H1 (cell line): ENCODE measurements around the gene OVCH1. TPM values are rescaled to one million over a fixed set of nuclear protein-coding genes. Genes with fewer than 3 reads are reported as not detected.

Source experiments
- CTCF ChIA-PET: fragments of 300-600 bp; sonication (Branson Sonifier 250); formaldehyde crosslinking; loops from one replicate; lab custom pipeline; 2021; ENCODE audit not compliant: partially characterized antibody; lab: Charles Lee
- POLR2A ChIA-PET: fragments of 300-600 bp; sonication (Branson Sonifier 250); formaldehyde crosslinking; loops from one replicate; lab custom pipeline; 2021; ENCODE audit warnings: inconsistent platforms; ENCODE audit not compliant: partially characterized antibody; lab: Charles Lee
- DNase-seq, 2 experiments: peaks; one replicate each; pipeline versions ENCODE4 v3.0.0 to v3.0.0-alpha.2; 2010 to 2022; ENCODE audit warnings: low spot score in 2 of 2, low read depth in 1 of 2, mixed read lengths in 1 of 2
- FAIRE-seq: peaks from 2 replicates; lab custom pipeline; 2011; peaks lifted over from hg19 to GRCh38; lab: Jason Lieb, UNC
- H2AFZ ChIP-seq: 2 replicates; pipeline ENCODE4 v1.8.1; 2012; ENCODE audit warnings: low read length, inconsistent platforms
- H2AK5ac ChIP-seq: 2 replicates; pipeline ENCODE4 v1.6.1; 2013; ENCODE audit warnings: low read depth, low read length
- H2BK120ac ChIP-seq: replicated peaks from 2 replicates; pipeline ENCODE3; 2013; ENCODE audit warnings: low read depth, low read length, inconsistent platforms
- H2BK12ac ChIP-seq: 2 replicates; pipeline ENCODE4 v1.6.1; 2013; ENCODE audit warnings: low read depth, low read length
- H2BK15ac ChIP-seq: 2 replicates; pipeline ENCODE4 v1.6.1; 2013; ENCODE audit warnings: low read length
- H2BK20ac ChIP-seq: 2 replicates; pipeline ENCODE4 v1.6.1; 2013; ENCODE audit warnings: low read length
- H2BK5ac ChIP-seq: 2 replicates; pipeline ENCODE4 v1.6.1; 2013; ENCODE audit warnings: low read depth, low read length
- H3K14ac ChIP-seq: 2 replicates; pipeline ENCODE4 v1.6.1; 2013; ENCODE audit warnings: inconsistent platforms; ENCODE audit not compliant: insufficient read length
- H3K18ac ChIP-seq: 2 replicates; pipeline ENCODE4 v1.6.1; 2013; ENCODE audit warnings: low read length; ENCODE audit errors: extremely low read depth
- H3K23ac ChIP-seq: 2 replicates; pipeline ENCODE4 v1.6.1; 2013; ENCODE audit warnings: inconsistent platforms; ENCODE audit not compliant: insufficient read length
- H3K23me2 ChIP-seq: 2 replicates; pipeline ENCODE4 v1.6.1; 2013; ENCODE audit warnings: low read depth, low read length
- H3K27ac ChIP-seq: 2 replicates; pipeline ENCODE4 v1.6.1; 2011; ENCODE audit warnings: low read depth, low read length, inconsistent platforms
- H3K27me3 ChIP-seq, 4 experiments: replicated peaks in 1 of 4; 1 replicate in 1 of 4; 2 replicates in 3 of 4; pipeline versions ENCODE4 v1.6.1 to v1.8.1; 2011 to 2013; ENCODE audit warnings: low read length in 3 of 4, mild to moderate bottlenecking in 3 of 4, inconsistent platforms in 2 of 4, mixed read lengths in 2 of 4, moderate library complexity in 1 of 4; ENCODE audit not compliant: control insufficient read depth in 3 of 4, insufficient read depth in 3 of 4; ENCODE audit errors: extremely low read depth in 1 of 4
- H3K36me3 ChIP-seq, 4 experiments: 2 replicates each; pipeline versions ENCODE4 v1.6.1 to v1.8.1; 2011 to 2013; ENCODE audit warnings: mild to moderate bottlenecking in 4 of 4, low read length in 3 of 4, moderate library complexity in 2 of 4, control low read depth in 1 of 4, inconsistent platforms in 1 of 4; ENCODE audit not compliant: insufficient read depth in 4 of 4, control insufficient read depth in 2 of 4
- H3K4ac ChIP-seq: replicated peaks from 2 replicates; pipeline ENCODE3; 2013; ENCODE audit warnings: low read length, low read depth, mixed read lengths, inconsistent platforms; ENCODE audit not compliant: insufficient read length
- H3K4me1 ChIP-seq, 4 experiments: replicated peaks in 1 of 4; 1 replicate in 1 of 4; 2 replicates in 3 of 4; pipeline versions ENCODE4 v1.6.1 to v1.8.1; 2011 to 2013; ENCODE audit warnings: low read length in 3 of 4, inconsistent platforms in 2 of 4, mixed read lengths in 1 of 4; ENCODE audit not compliant: insufficient read depth in 4 of 4, control insufficient read depth in 3 of 4
- H3K4me2 ChIP-seq, 2 experiments: 2 replicates each; pipeline versions ENCODE4 v1.6.1 to v1.8.1; 2011 to 2013; ENCODE audit warnings: low read depth in 2 of 2, low read length in 2 of 2, control low read depth in 1 of 2, inconsistent platforms in 1 of 2, mild to moderate bottlenecking in 1 of 2; ENCODE audit not compliant: insufficient read depth in 1 of 2
- H3K4me3 ChIP-seq, 4 experiments: fragments of 200-600, 300-600 bp in 1 of 4; sonication (generic), shearing (Covaris generic), sonication (Bioruptor Twin) in 1 of 4; 2 replicates each; pipeline versions ENCODE4 v1.5.1 to v1.8.1; 2011 to 2016; ENCODE audit warnings: low read length in 4 of 4, low read depth in 3 of 4, control low read depth in 2 of 4, inconsistent platforms in 2 of 4, mild to moderate bottlenecking in 2 of 4, mixed read lengths in 1 of 4, moderate library complexity in 1 of 4; ENCODE audit not compliant: insufficient read depth in 2 of 4; ENCODE audit errors: extremely low read depth in 1 of 4
- H3K56ac ChIP-seq: replicated peaks from 2 replicates; pipeline ENCODE3; 2013; ENCODE audit warnings: low read depth, mild to moderate bottlenecking, mixed read lengths, low read length, inconsistent platforms; ENCODE audit not compliant: insufficient read length
- H3K79me1 ChIP-seq: 2 replicates; pipeline ENCODE4 v1.6.1; 2013; ENCODE audit warnings: low read depth, low read length, control low read depth
- H3K79me2 ChIP-seq, 2 experiments: 2 replicates each; pipeline versions ENCODE4 v1.6.1 to v1.8.1; 2012 to 2013; ENCODE audit warnings: low read length in 2 of 2, mild to moderate bottlenecking in 2 of 2, inconsistent platforms in 1 of 2; ENCODE audit not compliant: insufficient read depth in 2 of 2, control insufficient read depth in 1 of 2
- H3K9ac ChIP-seq, 4 experiments: replicated peaks in 1 of 4; 1 replicate in 1 of 4; 2 replicates in 3 of 4; pipeline versions ENCODE4 v1.6.1 to v1.8.1; 2011 to 2013; ENCODE audit warnings: low read depth in 3 of 4, low read length in 3 of 4, control low read depth in 2 of 4, mild to moderate bottlenecking in 2 of 4, moderate library complexity in 2 of 4, inconsistent platforms in 1 of 4; ENCODE audit errors: extremely low read depth in 1 of 4
- H3K9me3 ChIP-seq, 2 experiments: 2 replicates each; pipeline versions ENCODE4 v1.6.1 to v1.8.1; 2012 to 2013; ENCODE audit warnings: mild to moderate bottlenecking in 2 of 2, moderate library complexity in 2 of 2, control low read depth in 1 of 2, inconsistent platforms in 1 of 2, low read depth in 1 of 2, low read length in 1 of 2, mixed read lengths in 1 of 2; ENCODE audit not compliant: insufficient read depth in 2 of 2
- H4K20me1 ChIP-seq, 2 experiments: replicated peaks in 1 of 2; 2 replicates each; pipeline versions ENCODE3 to v1.8.1; 2011 to 2013; ENCODE audit warnings: inconsistent platforms in 2 of 2, low read length in 2 of 2, mild to moderate bottlenecking in 1 of 2; ENCODE audit not compliant: insufficient read depth in 2 of 2, control insufficient read depth in 1 of 2
- H4K5ac ChIP-seq: 2 replicates; pipeline ENCODE4 v1.6.1; 2013; ENCODE audit warnings: low read length, low read depth, mixed read lengths, inconsistent platforms; ENCODE audit not compliant: insufficient read length
- H4K8ac ChIP-seq: 2 replicates; pipeline ENCODE4 v1.8.0; 2013; ENCODE audit warnings: mild to moderate bottlenecking, moderate library complexity, low read length, inconsistent platforms; ENCODE audit not compliant: insufficient read depth; ENCODE audit errors: extremely low read depth
- H4K91ac ChIP-seq: replicated peaks from 2 replicates; pipeline ENCODE3; 2013; ENCODE audit warnings: low read length, mixed read lengths, inconsistent platforms; ENCODE audit not compliant: insufficient read length
- CBX8 ChIP-seq: fragments of 300-800, 300-1000 bp; sonication (generic); IDR thresholded peaks from 2 replicates; pipeline ENCODE4 v1.7.1; 2016; ENCODE audit warnings: low read depth, low read length, borderline replicate concordance
- CEBPB ChIP-seq: IDR thresholded peaks from 2 replicates; pipeline ENCODE4 v1.6.1; 2012; ENCODE audit warnings: low read depth, low read length
- CHD2 ChIP-seq: IDR thresholded peaks from 2 replicates; pipeline ENCODE4 v1.6.1; 2012; ENCODE audit warnings: low read length, improper control_type of control experiment
- FOSL1 ChIP-seq: IDR thresholded peaks from 2 replicates; pipeline ENCODE4 v1.6.1; 2011; ENCODE audit warnings: mild to moderate bottlenecking, low read depth, low read length, moderate library complexity; ENCODE audit not compliant: insufficient read depth
- JUN ChIP-seq: IDR thresholded peaks from 2 replicates; pipeline ENCODE4 v1.6.1; 2011; ENCODE audit warnings: low read depth, mild to moderate bottlenecking, improper control_type of control experiment, low read length
- TAF1 ChIP-seq: IDR thresholded peaks from 2 replicates; pipeline ENCODE4 v1.6.1; 2011; ENCODE audit warnings: mild to moderate bottlenecking, low read depth, low read length
- TAF7 ChIP-seq: optimal IDR thresholded peaks from 2 replicates; pipeline ENCODE3; 2011; ENCODE audit warnings: low read depth, mild to moderate bottlenecking, inconsistent platforms, low read length, moderate library complexity, borderline replicate concordance
- WGBS, 2 experiments: shearing (Covaris generic) in 1 of 2; methylation state at CpG; one replicate each; pipeline versions ENCODE4 v1.1.6 to v1.1.7; 2013 to 2015; ENCODE audit warnings: low lambda C conversion rate in 2 of 2, mixed read lengths in 2 of 2, inconsistent platforms in 1 of 2, low coverage in 1 of 2, missing lambda C conversion rate in 1 of 2; ENCODE audit not compliant: insufficient replicate concordance in 2 of 2, insufficient coverage in 1 of 2, insufficient read length in 1 of 2; ENCODE audit errors: extremely low coverage in 1 of 2, missing lambda C conversion rate in 1 of 2; 5-methylcytosine and 5-hydroxymethylcytosine counted together
- polyA plus RNA-seq, 7 experiments: library from polyadenylated mRNA; depleted of rRNA in 3 of 7; stranded (reverse) in 5 of 7; unstranded in 2 of 7; fragments of >200 nt in 5 of 7; fragments of 200-250 nt in 2 of 7; gene quantifications; 1 replicate in 5 of 7; 2 replicates in 1 of 7; 4 replicates in 1 of 7; pipeline versions ENCODE4 v1.2.1 to v1.2.3, GENCODE V29; 2011 to 2013; ENCODE audit warnings: missing spikeins in 2 of 7, mixed read lengths in 2 of 7
- total RNA-seq: library from RNA; stranded (reverse); fragmentation: NEBNext Ultra II Directional; extraction: Animal tissue kit (Norgen Biotek cat#: 25700); gene quantifications from 2 replicates; pipeline ENCODE4 v1.2.1, GENCODE V29; 2021
- TF ChIP-seq, protein P1 (sequence below): IDR thresholded peaks from 2 replicates; pipeline ENCODE4 v1.6.1; 2012; ENCODE audit warnings: inconsistent platforms

The OVCH1 gene
- total and polyA plus RNA-seq, 2 of the 8 experiments (the other 6 are each of a cell fraction or from before 2014, with no cell fraction given), result 0.07 TPM; not detected in 1

- H3K4me2 ChIP-seq, result no peak overlapping the region
- no peak overlapping the region for H3K23ac ChIP-seq
- H3K79me2 ChIP-seq, result no peaks in the 10 kb centered on the region
- ChIA-PET POLR2A (no interaction called here), CTCF (interaction anchor here (0.8 to 1.5 kb wide), 2 partner anchors 10 to 24 kb away, joined by 3 read pairs; no protein-coding TSS in a partner anchor)
- H3K36me3 ChIP-seq, result no peaks in the 10 kb centered on the region
- H3K18ac ChIP-seq, result no peak overlapping the region
- H3K9me3 ChIP-seq, result no peaks in the 10 kb centered on the region
- no peak overlapping the region for H3K27ac ChIP-seq
- no peak overlapping the region for H3K56ac ChIP-seq
- no peak overlapping the region for H2BK15ac ChIP-seq
- H3K14ac ChIP-seq, result no peak overlapping the region
- H4K20me1 ChIP-seq, result no peaks in the 10 kb centered on the region
- FAIRE-seq (no peak), DNase-seq (no peak)
- 86% methylated on average over 4 of the region's 4 CpGs; no CpG with 5 or more reads in 1 of the 2 experiments for WGBS, 2 experiments
- H3K27me3 ChIP-seq, result no peaks in the 10 kb centered on the region
- H3K4ac ChIP-seq, result no peak overlapping the region
- no peak overlapping the region for H2BK5ac ChIP-seq
- H2AK5ac ChIP-seq, result no peak overlapping the region
- H4K5ac ChIP-seq, result no peak overlapping the region
- no peak overlapping the region for H3K4me3 ChIP-seq
- TF ChIP-seq CBX8 (no peak), TAF7 (no peak), FOSL1 (no peak), JUN (no peak), TAF1 (no peak), CHD2 (no peak), CEBPB (no peak)
- TF ChIP-seq, protein P1, sequence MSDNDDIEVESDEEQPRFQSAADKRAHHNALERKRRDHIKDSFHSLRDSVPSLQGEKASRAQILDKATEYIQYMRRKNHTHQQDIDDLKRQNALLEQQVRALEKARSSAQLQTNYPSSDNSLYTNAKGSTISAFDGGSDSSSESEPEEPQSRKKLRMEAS, result no peak
- no peaks in the 10 kb centered on the region for H3K79me1 ChIP-seq
- H2BK120ac ChIP-seq, result no peak overlapping the region
- no peak overlapping the region for H4K8ac ChIP-seq
- no peaks in the 10 kb centered on the region for H3K23me2 ChIP-seq
- no peak overlapping the region for H2BK12ac ChIP-seq
- H3K4me1 ChIP-seq, result peaks cover 0 to 9% (median 4%) of the 10 kb centered on the region in 4 experiments; a peak in 4 of 7 replicates
- H4K91ac ChIP-seq, result no peak overlapping the region
- H3K9ac ChIP-seq, result no peak overlapping the region
- no peak overlapping the region for H2BK20ac ChIP-seq
- H2AFZ ChIP-seq, result no peak overlapping the region
Observed at GRCh38 chr12:29543036-29543435, 45.5 kb upstream of the OVCH1 start.
